T-cell (primary cell): ENCODE data around the gene PGK2. TPM values are rescaled to one million over a fixed set of nuclear protein-coding genes. Genes with fewer than 3 reads are reported as not detected.

Experiments
- ATAC-seq, 4 experiments: fragments of 200-7000 bp in 3 of 4; fragments of 150-1000 bp in 1 of 4; cut with Tn5 transposase; replicated peaks in 1 of 4; 1 replicate in 3 of 4; 2 replicates in 1 of 4; pipeline ENCODE4 v1.10.0; 2021; ENCODE audit warnings: moderate library complexity in 3 of 4, mild to moderate bottlenecking in 2 of 4, moderate number of reproducible peaks in 1 of 4
- CTCF ChIA-PET, 2 donors: fragments of 300-600 bp; sonication (Branson Sonifier 250); formaldehyde crosslinking; loops; one replicate each; lab custom pipeline; 2022; ENCODE audit warnings: antibody characterized with exemption in 2 of 2; lab: Charles Lee
- POLR2A ChIA-PET, 2 donors: fragments of 300-600 bp; sonication (Branson Sonifier 250); formaldehyde crosslinking; loops; one replicate each; lab custom pipeline; 2022; ENCODE audit warnings: antibody characterized with exemption in 2 of 2; lab: Charles Lee
- DNase-seq, 35 experiments: peaks; one replicate each; pipeline versions ENCODE4 v3.0.0 to v3.0.0-alpha.2; 2013 to 2023
- H3K27ac ChIP-seq: one replicate; pipeline ENCODE4 v1.5.1; 2013; ENCODE audit warnings: low read length
- H3K27me3 ChIP-seq, 2 experiments: replicated peaks in 1 of 2; 1 replicate in 1 of 2; 2 replicates in 1 of 2; pipeline versions ENCODE4 v1.6.1 to v1.7.0; 2013; ENCODE audit warnings: low read length in 1 of 2, mixed read lengths in 1 of 2; ENCODE audit not compliant: control insufficient read depth in 2 of 2, insufficient read depth in 2 of 2; ENCODE audit errors: extremely low read depth in 1 of 2
- H3K36me3 ChIP-seq, 2 donors: 1 replicate in 1 of 2; 2 replicates in 1 of 2; pipeline versions ENCODE4 v1.6.1 to v1.7.0; 2013; ENCODE audit warnings: low read length in 1 of 2; ENCODE audit not compliant: control insufficient read depth in 2 of 2, insufficient read depth in 1 of 2; ENCODE audit errors: extremely low read depth in 1 of 2
- H3K4me1 ChIP-seq, 2 experiments: 1 replicate in 1 of 2; 2 replicates in 1 of 2; pipeline versions ENCODE4 v1.6.1 to v1.7.0; 2013; ENCODE audit warnings: low read length in 2 of 2, mixed read lengths in 1 of 2; ENCODE audit not compliant: insufficient read depth in 2 of 2, control insufficient read depth in 1 of 2; ENCODE audit errors: extremely low read depth in 1 of 2
- H3K4me3 ChIP-seq, 2 donors: 1 replicate in 1 of 2; 2 replicates in 1 of 2; pipeline versions ENCODE4 v1.5.1 to v1.7.0; 2013; ENCODE audit warnings: mild to moderate bottlenecking in 2 of 2, low read length in 1 of 2, moderate library complexity in 1 of 2; ENCODE audit not compliant: control insufficient read depth in 1 of 2; ENCODE audit errors: extremely low read depth in 1 of 2
- H3K9me3 ChIP-seq: 2 replicates; pipeline ENCODE4 v1.7.0; 2013
- H3K27ac Mint-ChIP-seq, 2 donors: one replicate each; pipeline ENCODE4 v1.8.0; 2020 to 2021; ENCODE audit warnings: mild to moderate bottlenecking in 2 of 2, mixed read lengths in 2 of 2
- H3K27me3 Mint-ChIP-seq, 2 donors: one replicate each; pipeline ENCODE4 v1.8.0; 2021 to 2022; ENCODE audit warnings: mixed read lengths in 2 of 2
- H3K36me3 Mint-ChIP-seq: one replicate; pipeline ENCODE4 v1.8.0; 2021; ENCODE audit warnings: mixed read lengths
- H3K4me1 Mint-ChIP-seq, 3 donors: one replicate each; pipeline ENCODE4 v1.8.0; 2020 to 2022; ENCODE audit warnings: mixed read lengths in 3 of 3, mild to moderate bottlenecking in 1 of 3
- H3K4me3 Mint-ChIP-seq, 3 donors: one replicate each; pipeline ENCODE4 v1.8.0; 2020 to 2022; ENCODE audit warnings: mild to moderate bottlenecking in 3 of 3, mixed read lengths in 3 of 3, moderate library complexity in 3 of 3
- H3K9me3 Mint-ChIP-seq, 3 donors: one replicate each; pipeline ENCODE4 v1.8.0; 2020 to 2022; ENCODE audit warnings: mixed read lengths in 3 of 3
- WGBS: methylation state at CpG from one replicate; pipeline ENCODE4 v1.1.5; 2013; ENCODE audit warnings: missing lambda C conversion rate; ENCODE audit not compliant: insufficient coverage; 5-methylcytosine and 5-hydroxymethylcytosine counted together
- total RNA-seq, 35 experiments: library from RNA in 6 of 35; stranded (reverse) in 6 of 35; fragments of 120-200 nt in 1 of 35; gene quantifications; one replicate each; pipeline versions ENCODE4 v1.2.1 to v1.2.4 and lab custom pipeline; 2013 to 2026

The PGK2 gene
- total RNA-seq (not detected), total RNA-seq (lab: John Stamatoyannopoulos, UW) (0 to 0.06 (median 0) reads per million in 29 experiments)
- not detected for total RNA-seq (2013)

- H3K27me3 ChIP-seq: no peaks in the 10 kb centered on the region
- no peaks in the 10 kb centered on the region for H3K4me1 ChIP-seq
- DNase-seq: no peak
- H3K27ac ChIP-seq: no peak within 1 kb of the TSS
- no peaks in the 10 kb centered on the region for H3K9me3 ChIP-seq
- no peak within 1 kb of the TSS for H3K4me3 ChIP-seq
- H3K27ac Mint-ChIP-seq: no peak within 1 kb of the TSS
- no peaks in the 10 kb centered on the region for H3K4me1 Mint-ChIP-seq
- no peaks in the 10 kb centered on the region for H3K36me3 ChIP-seq
- no CpG with 5 or more reads among the region's 8 CpGs for WGBS
- ATAC-seq: no peak
- H3K4me3 Mint-ChIP-seq: no peak within 1 kb of the TSS
- POLR2A ChIA-PET: no interaction called here
- no peaks in the 10 kb centered on the region for H3K27me3 Mint-ChIP-seq
- no peaks in the 10 kb centered on the region for H3K36me3 Mint-ChIP-seq
- H3K9me3 Mint-ChIP-seq: peaks cover 0 to 13% (median 4%) of the 10 kb centered on the region in 3 donors
- CTCF ChIA-PET: no interaction called here
Measured at GRCh38 chr6:49787176-49787575, at the start of gene PGK2. PGK2 (minus strand) TSS chr6:49787285; CDS start chr6:49787187, 98 bp downstream.

GRCh38 chr6:49835140-49835539, 48.1 kb upstream of the PGK2 start:
- ATAC-seq (no peak), DNase-seq (no peak)
- POLR2A ChIA-PET: interaction anchor here in 1 of 2 donors (0.6 kb wide), 1 partner anchor 385 kb away, joined by 3 read pairs; no protein-coding TSS in a partner anchor
- WGBS: no CpG with 5 or more reads among the region's 3 CpGs
- H3K4me1 ChIP-seq: no peaks in the 10 kb centered on the region
- no peaks in the 10 kb centered on the region for H3K4me1 Mint-ChIP-seq
- no peak overlapping the region for H3K4me3 ChIP-seq
- no peak overlapping the region for H3K27ac Mint-ChIP-seq
- CTCF ChIA-PET: no interaction called here
- H3K27ac ChIP-seq: no peak overlapping the region
- H3K36me3 Mint-ChIP-seq: no peaks in the 10 kb centered on the region
- H3K9me3 ChIP-seq: no peaks in the 10 kb centered on the region
- H3K27me3 ChIP-seq: no peaks in the 10 kb centered on the region
- no peak overlapping the region for H3K4me3 Mint-ChIP-seq
- H3K27me3 Mint-ChIP-seq: no peaks in the 10 kb centered on the region
- no peaks in the 10 kb centered on the region for H3K36me3 ChIP-seq
- H3K9me3 Mint-ChIP-seq: no peaks in the 10 kb centered on the region

GRCh38 chr6:49833386-49833785, 46.3 kb upstream of the PGK2 start:
- CTCF ChIA-PET: no interaction called here
- DNase-seq (no peak), ATAC-seq (no peak)
- H3K4me3 Mint-ChIP-seq: no peak overlapping the region
- H3K36me3 ChIP-seq: no peaks in the 10 kb centered on the region
- H3K9me3 Mint-ChIP-seq: no peaks in the 10 kb centered on the region
- H3K4me1 ChIP-seq: no peaks in the 10 kb centered on the region
- H3K27me3 ChIP-seq: no peaks in the 10 kb centered on the region
- no peaks in the 10 kb centered on the region for H3K9me3 ChIP-seq
- H3K27ac Mint-ChIP-seq: no peak overlapping the region
- POLR2A ChIA-PET: no interaction called here
- H3K27ac ChIP-seq: no peak overlapping the region
- H3K27me3 Mint-ChIP-seq: no peaks in the 10 kb centered on the region
- no peaks in the 10 kb centered on the region for H3K36me3 Mint-ChIP-seq
- no CpG with 5 or more reads among the region's 1 CpG for WGBS
- H3K4me1 Mint-ChIP-seq: no peaks in the 10 kb centered on the region
- H3K4me3 ChIP-seq: no peak overlapping the region

- Mint-ChIP-seq H3K4me3 (no peak overlapping the region), H3K4me1 (no peaks in the 10 kb centered on the region), H3K9me3 (no peaks in the 10 kb centered on the region), H3K27me3 (no peaks in the 10 kb centered on the region), H3K27ac (no peak overlapping the region), H3K36me3 (no peaks in the 10 kb centered on the region)
- Histone ChIP-seq H3K27ac (no peak overlapping the region), H3K4me3 (no peak overlapping the region), H3K36me3 (no peaks in the 10 kb centered on the region), H3K9me3 (no peaks in the 10 kb centered on the region), H3K27me3 (no peaks in the 10 kb centered on the region), H3K4me1 (no peaks in the 10 kb centered on the region)
- CTCF ChIA-PET: interaction anchor here in 1 of 2 donors (0.6 kb wide), 1 partner anchor 1072 kb away, joined by 3 read pairs; no protein-coding TSS in a partner anchor
- POLR2A ChIA-PET: no interaction called here
- no peak for DNase-seq
- WGBS: no CpG with 5 or more reads among the region's 5 CpGs
- ATAC-seq: no peak
Measured at GRCh38 chr6:49826743-49827406, 39.8 kb upstream of the PGK2 start.

- Histone ChIP-seq H3K27me3 (no peaks in the 10 kb centered on the region), H3K9me3 (no peaks in the 10 kb centered on the region), H3K36me3 (no peaks in the 10 kb centered on the region), H3K27ac (no peak overlapping the region), H3K4me3 (no peak overlapping the region), H3K4me1 (no peaks in the 10 kb centered on the region)
- ATAC-seq: no peak
- ChIA-PET CTCF (no interaction called here), POLR2A (no interaction called here)
- DNase-seq: no peak
- Mint-ChIP-seq H3K9me3 (peaks cover 0 to 8% (median 2%) of the 10 kb centered on the region in 3 donors), H3K27ac (no peak overlapping the region), H3K36me3 (no peaks in the 10 kb centered on the region), H3K27me3 (no peaks in the 10 kb centered on the region), H3K4me3 (no peak overlapping the region), H3K4me1 (no peaks in the 10 kb centered on the region)
- no CpG with 5 or more reads among the region's 2 CpGs for WGBS
Measured at GRCh38 chr6:49815166-49815565, 28.1 kb upstream of the PGK2 start.

GRCh38 chr6:49813248-49813647, 26.2 kb upstream of the PGK2 start:
- Histone ChIP-seq H3K36me3 (no peaks in the 10 kb centered on the region), H3K27ac (no peak overlapping the region), H3K4me3 (no peak overlapping the region), H3K4me1 (no peaks in the 10 kb centered on the region), H3K27me3 (no peaks in the 10 kb centered on the region), H3K9me3 (no peaks in the 10 kb centered on the region)
- Mint-ChIP-seq H3K9me3 (peaks cover 2 to 8% (median 5%) of the 10 kb centered on the region in 3 donors), H3K4me1 (no peaks in the 10 kb centered on the region), H3K36me3 (no peaks in the 10 kb centered on the region), H3K27me3 (no peaks in the 10 kb centered on the region), H3K4me3 (no peak overlapping the region), H3K27ac (no peak overlapping the region)
- ATAC-seq (no peak), DNase-seq (no peak)
- WGBS: 56% methylated on average over 1 of the region's 2 CpGs
- POLR2A ChIA-PET: interaction anchor here in 1 of 2 donors (0.7 kb wide), 1 partner anchor 16 kb away, joined by 4 read pairs; no protein-coding TSS in a partner anchor
- CTCF ChIA-PET: no interaction called here
